Mammary epithelial cell (primary cell): ENCODE data around the gene FAM241A.

Experiments used
- CTCF ChIP-seq, 2 donors: IDR thresholded peaks in 1 of 2; conservative IDR thresholded peaks in 1 of 2; 2 replicates each; pipeline ENCODE4 v1.5.1; 2011 to 2012; ENCODE audit warnings: inconsistent platforms in 2 of 2, low read length in 2 of 2, mild to moderate bottlenecking in 2 of 2, control low read depth in 1 of 2, low read depth in 1 of 2; ENCODE audit not compliant: insufficient read depth in 1 of 2; ENCODE audit errors: extremely low read depth in 1 of 2
- EZH2 ChIP-seq: IDR thresholded peaks from 2 replicates; pipeline ENCODE4 v1.6.1; 2012; ENCODE audit warnings: low read length, inconsistent platforms, borderline replicate concordance

GRCh38 chr4:112231779-112232713, 86.8 kb downstream of the FAM241A start, which contains the start of gene AP1AR:
- TF ChIP-seq CTCF (conservative IDR thresholded peaks at IDR 0.05 in 1 of 2, IDR thresholded peaks at IDR 0.05 in 1 of 2; ENCODE audit: extremely low read depth in 1 of 2, insufficient read depth in 1 of 2, low read depth in 1 of 2, low read length in 2 of 2) (peak; percentile 11 to 41), EZH2 (no peak)
